H1 (cell line): Measurements from ENCODE around the gene AQP11. TPM values are rescaled to one million over a fixed set of nuclear protein-coding genes. Genes with fewer than 3 reads are reported as not detected.

ENCODE experiments used
- JUND ChIP-seq: IDR thresholded peaks from 2 replicates; pipeline ENCODE4 v1.6.1; 2011; ENCODE audit warnings: mild to moderate bottlenecking, improper control_type of control experiment, low read length
- SRF ChIP-seq: IDR thresholded peaks from 2 replicates; pipeline ENCODE4 v1.6.1; 2011; ENCODE audit warnings: mild to moderate bottlenecking, low read depth, low read length, moderate library complexity
- polyA plus RNA-seq, 7 experiments: library from polyadenylated mRNA; depleted of rRNA in 3 of 7; stranded (reverse) in 5 of 7; unstranded in 2 of 7; fragments of >200 nt in 5 of 7; fragments of 200-250 nt in 2 of 7; gene quantifications; 1 replicate in 5 of 7; 2 replicates in 1 of 7; 4 replicates in 1 of 7; pipeline versions ENCODE4 v1.2.1 to v1.2.3, GENCODE V29; 2011 to 2013; ENCODE audit warnings: missing spikeins in 2 of 7, mixed read lengths in 2 of 7
- total RNA-seq: library from RNA; stranded (reverse); fragmentation: NEBNext Ultra II Directional; extraction: Animal tissue kit (Norgen Biotek cat#: 25700); gene quantifications from 2 replicates; pipeline ENCODE4 v1.2.1, GENCODE V29; 2021
- TF ChIP-seq, protein P1 (sequence below): fragments of 300-600 bp; sonication (generic); IDR thresholded peaks from 2 replicates; pipeline ENCODE4 v1.7.1; 2012; ENCODE audit warnings: low read length, moderate library complexity, mild to moderate bottlenecking, inconsistent platforms; ENCODE audit not compliant: insufficient replicate concordance

AQP11 gene
- total and polyA plus RNA-seq, 2 of the 8 experiments (the other 6 are each of a cell fraction or from before 2014, with no cell fraction given), result 1.1 to 1.6 TPM

DNA sequence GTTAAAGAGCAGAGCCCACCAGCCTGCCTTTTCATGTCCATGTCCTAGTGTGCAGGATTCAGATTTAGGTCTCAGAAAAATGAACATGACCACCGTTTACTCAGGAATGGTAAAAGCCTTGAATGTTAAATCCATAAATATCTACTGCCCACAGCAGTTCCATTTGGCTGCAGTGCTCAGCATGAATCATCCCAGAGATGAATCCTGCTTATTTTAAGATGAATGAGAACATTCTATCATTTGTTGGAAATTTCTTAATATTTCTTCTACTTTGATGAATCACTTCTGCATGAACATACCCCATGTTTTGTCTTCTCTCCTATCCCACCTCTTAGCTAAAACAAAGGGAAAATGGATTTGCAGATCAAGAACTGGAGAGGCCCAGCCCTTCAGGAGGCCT is 47.5 kb upstream of the AQP11 start (continued):
- TF ChIP-seq, protein P1, sequence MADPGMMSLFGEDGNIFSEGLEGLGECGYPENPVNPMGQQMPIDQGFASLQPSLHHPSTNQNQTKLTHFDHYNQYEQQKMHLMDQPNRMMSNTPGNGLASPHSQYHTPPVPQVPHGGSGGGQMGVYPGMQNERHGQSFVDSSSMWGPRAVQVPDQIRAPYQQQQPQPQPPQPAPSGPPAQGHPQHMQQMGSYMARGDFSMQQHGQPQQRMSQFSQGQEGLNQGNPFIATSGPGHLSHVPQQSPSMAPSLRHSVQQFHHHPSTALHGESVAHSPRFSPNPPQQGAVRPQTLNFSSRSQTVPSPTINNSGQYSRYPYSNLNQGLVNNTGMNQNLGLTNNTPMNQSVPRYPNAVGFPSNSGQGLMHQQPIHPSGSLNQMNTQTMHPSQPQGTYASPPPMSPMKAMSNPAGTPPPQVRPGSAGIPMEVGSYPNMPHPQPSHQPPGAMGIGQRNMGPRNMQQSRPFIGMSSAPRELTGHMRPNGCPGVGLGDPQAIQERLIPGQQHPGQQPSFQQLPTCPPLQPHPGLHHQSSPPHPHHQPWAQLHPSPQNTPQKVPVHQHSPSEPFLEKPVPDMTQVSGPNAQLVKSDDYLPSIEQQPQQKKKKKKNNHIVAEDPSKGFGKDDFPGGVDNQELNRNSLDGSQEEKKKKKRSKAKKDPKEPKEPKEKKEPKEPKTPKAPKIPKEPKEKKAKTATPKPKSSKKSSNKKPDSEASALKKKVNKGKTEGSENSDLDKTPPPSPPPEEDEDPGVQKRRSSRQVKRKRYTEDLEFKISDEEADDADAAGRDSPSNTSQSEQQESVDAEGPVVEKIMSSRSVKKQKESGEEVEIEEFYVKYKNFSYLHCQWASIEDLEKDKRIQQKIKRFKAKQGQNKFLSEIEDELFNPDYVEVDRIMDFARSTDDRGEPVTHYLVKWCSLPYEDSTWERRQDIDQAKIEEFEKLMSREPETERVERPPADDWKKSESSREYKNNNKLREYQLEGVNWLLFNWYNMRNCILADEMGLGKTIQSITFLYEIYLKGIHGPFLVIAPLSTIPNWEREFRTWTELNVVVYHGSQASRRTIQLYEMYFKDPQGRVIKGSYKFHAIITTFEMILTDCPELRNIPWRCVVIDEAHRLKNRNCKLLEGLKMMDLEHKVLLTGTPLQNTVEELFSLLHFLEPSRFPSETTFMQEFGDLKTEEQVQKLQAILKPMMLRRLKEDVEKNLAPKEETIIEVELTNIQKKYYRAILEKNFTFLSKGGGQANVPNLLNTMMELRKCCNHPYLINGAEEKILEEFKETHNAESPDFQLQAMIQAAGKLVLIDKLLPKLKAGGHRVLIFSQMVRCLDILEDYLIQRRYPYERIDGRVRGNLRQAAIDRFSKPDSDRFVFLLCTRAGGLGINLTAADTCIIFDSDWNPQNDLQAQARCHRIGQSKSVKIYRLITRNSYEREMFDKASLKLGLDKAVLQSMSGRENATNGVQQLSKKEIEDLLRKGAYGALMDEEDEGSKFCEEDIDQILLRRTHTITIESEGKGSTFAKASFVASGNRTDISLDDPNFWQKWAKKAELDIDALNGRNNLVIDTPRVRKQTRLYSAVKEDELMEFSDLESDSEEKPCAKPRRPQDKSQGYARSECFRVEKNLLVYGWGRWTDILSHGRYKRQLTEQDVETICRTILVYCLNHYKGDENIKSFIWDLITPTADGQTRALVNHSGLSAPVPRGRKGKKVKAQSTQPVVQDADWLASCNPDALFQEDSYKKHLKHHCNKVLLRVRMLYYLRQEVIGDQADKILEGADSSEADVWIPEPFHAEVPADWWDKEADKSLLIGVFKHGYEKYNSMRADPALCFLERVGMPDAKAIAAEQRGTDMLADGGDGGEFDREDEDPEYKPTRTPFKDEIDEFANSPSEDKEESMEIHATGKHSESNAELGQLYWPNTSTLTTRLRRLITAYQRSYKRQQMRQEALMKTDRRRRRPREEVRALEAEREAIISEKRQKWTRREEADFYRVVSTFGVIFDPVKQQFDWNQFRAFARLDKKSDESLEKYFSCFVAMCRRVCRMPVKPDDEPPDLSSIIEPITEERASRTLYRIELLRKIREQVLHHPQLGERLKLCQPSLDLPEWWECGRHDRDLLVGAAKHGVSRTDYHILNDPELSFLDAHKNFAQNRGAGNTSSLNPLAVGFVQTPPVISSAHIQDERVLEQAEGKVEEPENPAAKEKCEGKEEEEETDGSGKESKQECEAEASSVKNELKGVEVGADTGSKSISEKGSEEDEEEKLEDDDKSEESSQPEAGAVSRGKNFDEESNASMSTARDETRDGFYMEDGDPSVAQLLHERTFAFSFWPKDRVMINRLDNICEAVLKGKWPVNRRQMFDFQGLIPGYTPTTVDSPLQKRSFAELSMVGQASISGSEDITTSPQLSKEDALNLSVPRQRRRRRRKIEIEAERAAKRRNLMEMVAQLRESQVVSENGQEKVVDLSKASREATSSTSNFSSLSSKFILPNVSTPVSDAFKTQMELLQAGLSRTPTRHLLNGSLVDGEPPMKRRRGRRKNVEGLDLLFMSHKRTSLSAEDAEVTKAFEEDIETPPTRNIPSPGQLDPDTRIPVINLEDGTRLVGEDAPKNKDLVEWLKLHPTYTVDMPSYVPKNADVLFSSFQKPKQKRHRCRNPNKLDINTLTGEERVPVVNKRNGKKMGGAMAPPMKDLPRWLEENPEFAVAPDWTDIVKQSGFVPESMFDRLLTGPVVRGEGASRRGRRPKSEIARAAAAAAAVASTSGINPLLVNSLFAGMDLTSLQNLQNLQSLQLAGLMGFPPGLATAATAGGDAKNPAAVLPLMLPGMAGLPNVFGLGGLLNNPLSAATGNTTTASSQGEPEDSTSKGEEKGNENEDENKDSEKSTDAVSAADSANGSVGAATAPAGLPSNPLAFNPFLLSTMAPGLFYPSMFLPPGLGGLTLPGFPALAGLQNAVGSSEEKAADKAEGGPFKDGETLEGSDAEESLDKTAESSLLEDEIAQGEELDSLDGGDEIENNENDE, result no peak
- no peak for TF ChIP-seq SRF
- TF ChIP-seq JUND, result no peak
- TF ChIP-seq, all 59 proteins: peak for 0
